ENCODE results near the gene UACA.

UACA gene

GRCh38 chr15:70786996-70787395 is 23.6 kb upstream of the UACA start:
- DNase-seq, result no peak

GRCh38 chr15:70783610-70784022 is 20.3 kb upstream of the UACA start:
- DNase-seq, result no peak

DNA sequence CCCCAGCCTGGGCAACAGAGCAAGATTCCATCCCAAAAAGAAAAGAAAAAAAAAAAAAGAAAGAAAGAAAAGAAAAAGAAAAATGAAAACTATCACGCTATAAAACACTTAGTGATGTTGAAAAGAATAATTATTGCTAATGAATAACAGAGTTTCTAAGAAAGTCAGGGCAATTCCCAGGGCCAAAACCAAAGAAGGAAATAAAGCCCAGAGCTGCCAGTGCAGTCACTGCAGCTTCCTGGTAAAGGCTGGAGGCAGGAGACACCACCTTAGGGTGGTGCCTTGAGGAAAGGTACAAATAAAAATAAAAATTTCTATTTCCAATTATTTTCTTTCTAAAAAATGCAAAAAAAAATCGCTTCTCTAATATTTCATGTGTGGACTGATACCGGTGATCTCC is 19.7 kb upstream of the UACA start:
- DNase-seq, result no peak

GRCh38 chr15:70781236-70781635 is 17.9 kb upstream of the UACA start:
- DNase-seq, result no peak

DNA sequence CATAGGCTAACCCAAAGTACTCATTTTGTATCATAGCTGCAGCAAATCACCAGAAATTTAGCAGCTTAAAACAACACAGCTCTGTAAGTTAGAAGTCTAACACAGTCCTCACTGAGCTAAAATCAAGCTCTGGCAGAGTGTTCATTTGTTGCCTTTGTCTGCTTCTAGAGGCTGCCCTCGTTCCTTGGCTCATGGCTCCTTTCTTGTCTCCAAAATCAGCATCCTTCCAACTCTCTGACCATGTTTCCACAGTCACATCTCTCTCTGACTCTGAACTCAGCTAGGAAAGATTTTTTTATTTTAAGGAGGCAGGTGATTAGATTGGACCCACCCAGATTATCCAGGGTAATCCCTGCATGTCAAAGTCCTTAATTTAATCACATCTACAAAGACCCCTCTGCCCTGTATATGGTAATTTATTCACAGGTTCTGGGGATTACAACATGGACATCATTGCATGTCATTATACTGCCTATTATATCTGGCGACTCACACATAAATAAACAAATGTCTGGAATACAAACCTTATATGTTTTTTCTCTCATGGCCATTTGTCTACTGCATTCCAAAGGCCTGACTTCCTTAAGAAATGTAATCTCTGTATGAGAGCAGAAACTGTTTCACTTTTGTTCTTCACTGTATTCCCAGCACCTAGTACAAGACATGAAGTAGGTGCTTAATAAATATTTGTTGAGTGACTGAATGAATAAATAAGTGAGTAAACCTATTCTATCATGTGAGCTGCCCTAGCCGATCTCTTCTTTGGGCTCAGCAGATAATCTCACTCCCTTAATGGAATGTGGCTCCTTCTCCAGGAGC is 15.1 kb upstream of the UACA start:
- no peak for DNase-seq

GRCh38 chr15:70777170-70777926 is 14.0 kb upstream of the UACA start:
- DNase-seq, result no peak

DNA sequence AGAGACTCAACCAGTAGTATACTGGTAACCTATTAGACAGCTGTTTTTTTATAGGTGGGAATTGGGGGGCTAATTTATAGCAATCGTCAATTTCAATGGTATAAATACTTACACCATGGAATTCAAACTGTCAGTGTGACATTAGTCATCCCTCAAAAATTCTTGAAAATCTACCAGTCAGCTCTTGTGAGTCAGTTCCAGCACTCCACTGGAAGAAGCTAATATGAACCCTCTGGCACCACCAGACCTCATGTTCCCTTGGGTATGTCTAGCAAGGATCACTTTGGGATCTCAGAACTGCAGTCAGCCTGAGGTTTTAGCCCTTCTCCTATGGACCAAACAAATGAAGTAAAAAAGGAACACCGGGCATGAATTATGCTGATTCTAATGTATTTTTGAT is 11.8 kb upstream of the UACA start:
- DNase-seq, result no peak

DNA sequence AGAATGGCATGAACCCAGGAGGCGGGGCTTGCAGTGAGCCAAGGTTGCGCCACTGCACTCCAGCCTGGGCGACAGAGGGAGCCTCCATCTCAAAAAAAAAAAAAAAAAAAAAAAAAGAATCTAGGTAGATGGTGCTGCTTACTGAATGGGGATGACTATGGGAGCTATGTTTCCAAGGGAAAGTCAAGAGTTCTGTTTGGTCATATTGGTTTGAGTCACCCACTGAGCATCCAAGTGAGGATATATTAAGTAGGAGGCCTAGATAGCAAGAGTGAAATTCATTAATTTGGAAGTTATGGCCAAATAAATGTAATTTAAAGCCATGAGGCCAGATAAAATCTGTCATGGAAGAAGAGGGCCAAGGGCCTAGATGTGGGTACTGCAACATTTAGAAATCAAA is 9.0 kb upstream of the UACA start:
- no peak for DNase-seq

DNA sequence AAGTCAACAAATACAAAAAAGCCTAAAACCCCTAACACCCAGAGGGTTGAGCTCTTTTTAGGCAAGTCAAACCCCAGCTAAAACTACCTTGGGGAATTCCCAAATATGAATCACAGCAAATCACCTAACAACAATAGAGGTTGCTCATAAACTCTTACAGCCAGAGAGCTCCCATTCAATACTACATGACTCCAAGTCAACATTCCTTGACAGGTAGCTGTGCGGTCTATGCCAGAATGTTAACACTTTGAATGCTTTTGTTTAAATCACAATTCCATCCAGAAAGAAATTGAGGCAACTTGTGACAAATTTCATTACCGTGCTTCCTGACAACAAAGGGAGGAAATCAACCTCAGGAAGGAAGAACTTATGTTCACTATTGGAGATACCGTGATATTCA is 7.5 kb upstream of the UACA start:
- no peak for DNase-seq

GRCh38 chr15:70768257-70768883 is 5.0 kb upstream of the UACA start:
- no peak for DNase-seq

- DNase-seq, result no peak
These were observed 4.3 kb upstream of the UACA start for GRCh38 chr15:70767667-70768066.

DNA sequence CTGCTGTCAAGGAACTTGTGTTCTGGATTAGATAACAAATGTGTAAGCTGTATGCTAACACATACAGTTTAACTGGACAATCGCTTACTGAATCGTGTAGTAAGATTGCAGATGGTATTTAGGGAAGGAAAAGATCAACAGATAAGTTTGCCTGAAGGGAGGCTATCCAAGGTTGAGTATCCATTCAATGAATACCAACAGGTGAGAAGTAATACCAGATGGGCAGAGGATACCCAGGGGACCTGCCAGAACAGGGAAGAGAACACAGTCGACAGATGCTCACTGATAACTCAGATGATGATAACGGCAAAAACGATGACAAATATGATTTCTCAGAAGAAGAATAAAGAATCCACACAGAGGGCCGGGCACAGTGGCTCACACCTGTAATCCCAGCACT is 3.2 kb upstream of the UACA start:
- no peak for DNase-seq

GRCh38 chr15:70765504-70766281 is 2.3 kb upstream of the UACA start:
- no peak for DNase-seq

DNA sequence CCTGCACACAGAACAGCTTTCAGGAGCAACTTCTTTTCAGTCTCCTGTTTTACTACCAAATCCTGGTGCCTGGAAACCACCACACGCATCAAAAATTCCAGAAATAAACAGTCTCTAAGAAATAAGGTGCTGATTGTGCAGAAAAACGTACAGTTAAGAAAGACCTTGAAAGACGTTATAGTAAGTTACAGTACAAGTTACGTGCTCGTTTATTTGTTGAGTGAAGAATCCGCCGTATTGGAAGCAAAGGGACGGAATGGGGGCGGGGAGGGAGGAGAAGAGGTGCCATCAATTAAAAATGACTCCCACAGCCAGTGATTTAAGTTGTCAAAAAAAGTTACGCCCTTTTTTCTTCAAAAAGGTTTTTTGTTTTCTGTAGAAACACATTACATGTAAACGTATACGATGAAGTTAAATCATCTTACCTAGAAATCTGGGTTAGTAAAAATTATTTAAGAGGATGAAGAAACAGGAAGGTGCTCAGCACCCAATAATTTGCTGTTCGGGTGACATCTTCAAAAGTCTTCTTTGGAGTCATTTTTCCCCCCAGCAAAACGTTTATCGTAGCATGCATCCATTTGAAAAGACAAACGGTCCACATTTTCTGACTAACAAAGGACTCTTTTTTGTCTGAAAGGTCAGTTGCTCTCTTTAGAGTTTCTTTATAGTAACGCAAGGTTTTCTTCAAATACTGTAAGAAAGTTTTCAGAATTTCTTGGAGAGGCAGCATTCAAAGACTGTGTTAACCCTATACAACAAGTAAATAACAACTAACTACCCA is 782 bp upstream of the UACA start:
- no peak for DNase-seq

DNA sequence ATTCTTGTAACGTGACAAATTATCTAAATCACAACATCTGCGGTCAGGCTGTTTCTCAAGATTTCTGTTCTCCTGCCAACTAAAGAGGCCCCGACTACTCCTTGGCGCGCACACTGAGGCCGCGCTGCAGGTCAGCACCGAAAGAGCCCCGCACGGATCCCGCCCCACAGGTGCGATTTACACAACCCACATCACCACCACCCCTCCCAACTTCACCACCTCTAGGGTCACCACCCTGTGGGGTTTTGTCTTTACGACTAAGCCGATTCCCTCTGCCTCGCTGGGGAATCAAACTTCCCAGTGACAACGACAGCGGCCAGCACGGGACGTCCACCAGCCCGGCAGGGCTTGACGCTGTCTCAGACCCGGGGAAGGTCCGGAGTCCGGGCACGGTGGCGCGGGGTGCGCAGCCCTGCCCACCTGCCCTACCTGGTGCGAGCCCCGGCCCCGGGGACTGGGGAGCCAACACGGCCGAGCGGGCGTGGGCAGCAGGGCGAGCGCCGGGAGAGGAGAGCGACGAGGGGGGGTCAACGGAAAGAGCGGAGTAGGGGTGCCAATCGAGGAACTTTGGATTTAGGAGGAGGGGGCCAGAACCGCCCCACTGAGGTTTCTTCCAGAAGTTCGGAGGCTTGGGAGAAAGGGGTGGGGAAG is 764 bp downstream of the UACA start:
- no peak for DNase-seq

DNA sequence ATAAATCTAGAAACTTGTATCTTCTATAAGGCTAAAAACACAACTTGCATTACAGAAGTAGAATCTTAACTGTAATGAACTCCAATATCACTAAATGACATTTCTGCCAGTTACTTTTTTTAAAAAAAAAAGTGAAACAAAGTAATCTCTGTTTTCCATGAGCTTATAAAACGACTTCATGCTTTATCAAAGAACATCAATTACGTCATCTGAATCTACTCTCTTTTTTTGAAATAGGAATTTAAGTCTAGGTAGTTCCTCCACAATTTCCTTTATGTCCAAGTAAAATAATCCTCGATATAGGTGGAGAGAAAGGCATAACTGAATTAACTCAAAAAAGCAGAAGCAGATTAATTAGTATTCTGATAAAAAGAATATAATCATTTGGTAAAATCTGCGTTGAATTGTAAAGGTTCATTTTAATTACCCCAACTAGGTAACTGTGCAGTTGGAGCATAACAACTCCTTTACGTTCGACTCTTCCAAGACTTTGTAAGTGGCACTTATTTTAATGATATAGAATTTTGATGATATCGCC is 1.4 kb downstream of the UACA start:
- DNase-seq, result no peak

- DNase-seq, result no peak
These were observed 2.3 kb downstream of the UACA start for GRCh38 chr15:70761046-70761445.

DNA sequence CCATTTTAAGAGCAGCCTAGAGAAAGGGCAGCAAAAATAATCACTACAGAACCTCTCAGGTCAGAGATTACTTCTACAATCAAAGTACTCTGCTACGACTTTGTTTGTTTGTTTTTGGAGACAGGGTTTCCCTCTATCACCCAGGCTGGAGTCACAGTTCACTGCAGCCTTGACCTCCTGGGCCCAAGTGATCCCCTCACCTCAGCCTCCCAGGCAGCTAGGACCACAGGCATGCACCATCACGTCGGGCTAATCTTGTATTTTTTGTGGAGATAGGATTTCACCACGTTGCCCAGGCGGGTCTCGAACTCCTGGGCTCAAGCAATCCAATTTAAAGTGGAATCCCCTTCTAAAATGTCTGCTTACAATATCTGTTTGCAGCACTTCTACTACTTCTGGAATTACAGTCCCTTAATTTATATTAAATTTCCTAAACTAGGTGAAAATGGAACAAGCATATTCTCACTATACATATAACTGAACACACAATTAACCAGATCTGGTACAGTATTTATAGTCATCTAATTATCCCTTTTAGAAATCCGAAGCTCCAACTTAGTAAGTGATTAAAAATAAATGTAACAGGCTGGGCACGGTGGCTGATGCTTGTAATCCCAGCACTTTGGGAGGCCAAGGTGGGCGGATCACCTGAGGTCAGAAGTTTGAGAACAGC is 4.4 kb downstream of the UACA start:
- DNase-seq, result no peak

- no peak for DNase-seq
These were observed 5.7 kb downstream of the UACA start for GRCh38 chr15:70757627-70758026.

DNA sequence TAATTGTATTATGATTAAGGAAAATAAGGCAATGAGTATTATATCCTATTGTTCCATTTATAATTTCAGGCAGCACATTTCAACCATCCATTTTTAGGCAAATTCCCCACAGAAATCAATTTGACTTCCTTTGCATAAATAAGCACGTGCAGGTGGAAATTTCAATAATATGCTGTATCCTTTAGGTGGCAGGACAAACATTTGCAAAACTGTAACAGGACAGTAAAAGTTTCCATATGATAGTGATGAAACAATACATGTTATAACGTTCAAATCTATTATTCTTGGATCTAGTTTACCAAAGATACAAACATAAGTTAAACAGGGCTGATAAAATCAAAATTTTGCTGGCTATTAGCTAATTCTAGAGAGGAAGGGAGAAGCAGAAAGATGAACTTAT is 8.5 kb downstream of the UACA start:
- DNase-seq, result no peak
